NCI-H1694 treated with DMSO at 0.1 percent for 48 hours (cell line): Measurements from ENCODE around the gene KSR2.
A peak's percentile ranks its signal among the peaks of the same experiment; 100 is the strongest.

Experiments
- DNase-seq: peaks from one replicate; lab custom pipeline; 2025; lab: John Stamatoyannopoulos, UW

KSR2 gene

DNA sequence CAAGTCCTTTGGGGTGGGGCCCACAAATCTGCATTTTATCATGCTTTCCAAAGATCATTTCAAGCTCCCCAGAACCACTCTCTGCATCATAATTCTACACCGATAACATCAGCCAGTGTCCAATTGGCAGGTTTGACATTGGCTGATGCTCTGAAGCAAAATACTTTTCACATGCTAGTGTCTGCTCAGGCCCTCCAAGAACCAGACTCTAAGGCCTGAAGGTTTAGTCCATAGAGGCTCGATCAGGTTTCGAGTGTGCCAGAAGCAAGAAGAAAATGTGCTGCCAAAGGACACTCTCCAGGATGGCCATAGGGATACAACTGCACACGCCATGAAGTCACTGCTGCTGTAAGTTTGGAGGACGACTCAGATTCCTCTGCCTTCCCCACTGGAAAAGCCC is 280.3 kb downstream of the KSR2 start:
- DNase-seq: no peak

GRCh38 chr12:117686911-117687377 is 281.8 kb downstream of the KSR2 start:
- no peak for DNase-seq

GRCh38 chr12:117686210-117686609 is 282.6 kb downstream of the KSR2 start:
- DNase-seq: no peak

GRCh38 chr12:117685110-117685926 is 283.5 kb downstream of the KSR2 start:
- DNase-seq: no peak

GRCh38 chr12:117684471-117684870 is 284.3 kb downstream of the KSR2 start:
- no peak for DNase-seq

GRCh38 chr12:117680312-117680711 is 288.5 kb downstream of the KSR2 start:
- DNase-seq: no peak

DNA sequence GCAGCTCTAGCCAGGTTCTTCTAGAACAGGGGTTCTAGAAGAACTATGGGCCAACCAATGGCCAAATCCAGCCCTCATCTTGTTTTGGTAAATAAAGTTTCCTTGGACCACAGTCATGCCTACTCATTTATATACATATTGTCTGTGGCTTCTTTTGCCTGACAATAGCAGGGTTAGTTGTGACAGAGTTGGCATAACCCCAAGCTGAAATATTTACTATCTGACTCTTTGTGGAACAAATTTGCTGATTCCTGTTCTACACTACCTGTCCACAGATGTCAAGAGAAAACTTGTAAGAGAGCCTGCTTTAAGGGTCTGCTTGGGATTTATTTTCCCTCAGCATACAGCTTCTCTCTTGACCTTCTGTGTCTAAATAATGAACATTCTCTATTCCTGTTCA is 289.0 kb downstream of the KSR2 start:
- DNase-seq: no peak

- no peak for DNase-seq
Observed at GRCh38 chr12:117674763-117675162, 294.0 kb downstream of the KSR2 start.

GRCh38 chr12:117674313-117674712 is 294.5 kb downstream of the KSR2 start:
- no peak for DNase-seq

- DNase-seq: no peak
Observed at GRCh38 chr12:117671734-117672133, 297.1 kb downstream of the KSR2 start.

GRCh38 chr12:117664169-117664568 is 304.6 kb downstream of the KSR2 start:
- no peak for DNase-seq

DNA sequence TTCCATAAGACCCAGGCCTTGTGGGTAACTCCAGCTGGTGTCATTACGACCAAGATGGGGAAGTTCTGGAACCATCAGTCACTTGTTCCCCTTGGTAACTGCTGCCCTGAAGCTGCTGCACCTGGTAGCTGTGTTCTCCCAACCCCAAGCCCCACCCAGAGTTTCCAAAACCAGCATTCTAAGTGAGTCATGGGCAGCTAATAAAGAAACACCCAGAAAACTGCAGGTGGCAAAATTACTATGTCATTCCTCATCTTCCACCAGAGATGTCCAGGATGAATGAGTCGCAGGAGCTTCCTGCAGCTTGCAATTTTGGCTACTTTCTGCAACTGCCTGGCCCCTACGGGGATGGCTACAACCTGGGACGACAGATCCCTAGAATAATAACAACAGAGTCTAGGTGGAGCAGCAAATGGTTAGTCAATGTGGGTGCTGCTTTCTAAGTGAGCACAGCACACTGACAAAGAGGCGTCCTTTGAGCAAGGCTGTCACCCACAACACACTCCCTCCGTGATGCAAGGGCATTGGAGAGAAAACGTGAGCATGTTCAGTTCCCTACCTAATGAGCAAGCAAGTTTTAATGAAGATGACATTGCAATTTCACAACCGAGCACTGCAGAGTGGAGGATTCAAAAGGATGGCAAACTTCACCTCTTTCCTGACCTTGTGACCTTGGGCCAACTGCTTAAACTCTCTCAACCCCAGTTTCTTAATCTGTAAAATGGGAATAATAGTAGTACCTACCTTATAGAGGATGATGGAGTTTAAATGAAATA is 306.0 kb downstream of the KSR2 start:
- DNase-seq: no peak

GRCh38 chr12:117662220-117662619 is 306.6 kb downstream of the KSR2 start:
- DNase-seq: no peak

DNA sequence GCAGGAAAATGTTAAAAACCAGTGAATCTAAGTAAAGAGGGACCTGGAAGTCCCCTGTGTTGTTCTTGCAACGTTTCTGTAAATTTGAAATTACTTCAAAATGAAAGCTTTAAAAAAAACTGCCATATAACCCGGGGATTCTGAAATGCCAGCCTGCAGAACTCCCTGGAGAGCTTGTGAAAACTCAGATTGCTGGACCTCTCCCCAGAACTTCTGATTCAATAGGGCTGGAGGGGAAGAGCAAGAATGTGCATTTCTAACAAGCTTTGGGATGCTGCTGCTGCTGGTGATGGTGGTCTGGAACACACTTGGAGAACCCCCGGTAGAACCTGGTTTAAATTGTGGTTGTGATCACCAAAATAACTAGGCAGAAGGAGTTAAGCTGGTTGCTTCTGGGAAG is 307.3 kb downstream of the KSR2 start:
- no peak for DNase-seq

GRCh38 chr12:117660896-117661295 is 307.9 kb downstream of the KSR2 start:
- DNase-seq: no peak

DNA sequence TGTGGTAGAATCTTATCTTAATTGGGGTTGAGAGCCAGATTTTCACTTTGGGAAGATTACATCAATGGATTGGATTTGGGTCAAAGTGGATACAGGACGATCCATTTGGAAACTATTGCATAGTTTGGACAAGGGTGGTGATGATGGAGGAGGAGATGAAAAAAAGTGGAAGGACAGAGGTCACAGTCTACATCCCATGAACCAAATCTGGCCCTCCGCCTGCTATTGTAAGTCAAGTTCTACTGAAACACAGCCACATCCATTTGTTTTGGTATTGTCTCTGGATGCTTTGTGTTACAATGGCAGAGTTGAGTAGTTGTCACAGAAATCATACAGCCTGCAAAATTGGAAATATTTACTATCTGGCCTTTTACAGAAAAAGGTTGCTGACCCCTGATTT is 310.6 kb downstream of the KSR2 start:
- no peak for DNase-seq

DNA sequence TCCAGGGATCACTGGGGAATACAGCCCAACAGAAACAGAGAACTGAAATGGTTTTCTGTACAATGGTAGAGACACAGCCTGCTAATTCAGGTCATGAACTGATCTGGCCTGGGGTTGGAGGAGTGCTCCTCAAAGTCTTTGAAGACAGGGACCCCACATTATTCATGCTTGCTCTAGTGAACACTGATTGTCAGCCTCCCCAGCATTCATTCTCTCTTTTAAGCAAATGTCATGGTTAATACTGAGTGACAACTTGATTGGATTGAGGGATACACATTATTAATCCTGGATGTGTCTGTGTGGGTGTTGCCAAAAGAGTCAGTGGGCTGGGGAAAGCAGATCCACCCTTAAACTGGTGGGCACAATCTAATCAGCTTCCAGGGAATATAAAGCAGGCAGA is 319.0 kb downstream of the KSR2 start:
- DNase-seq: no peak

DNA sequence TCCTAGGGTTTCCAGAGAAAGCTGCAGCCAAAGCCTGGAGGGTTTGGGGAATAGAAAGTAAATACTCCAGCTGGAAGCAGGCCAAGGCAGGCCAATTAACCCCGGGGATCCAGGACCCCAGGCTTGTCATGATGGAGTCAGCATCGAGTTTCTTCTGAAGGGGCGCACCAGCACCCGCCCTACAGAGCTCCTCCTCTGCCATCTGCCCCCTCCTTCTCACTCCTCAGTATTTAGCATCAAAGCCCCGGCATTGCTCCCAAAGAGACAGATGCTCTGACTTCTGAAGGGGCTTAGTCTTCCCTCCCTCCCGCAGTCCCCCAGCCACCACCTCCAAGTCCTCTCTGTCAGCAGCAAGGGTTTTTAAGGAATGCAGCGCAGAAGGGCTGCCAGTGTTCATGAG is 322.3 kb downstream of the KSR2 start:
- DNase-seq: peak; percentile 52

DNA sequence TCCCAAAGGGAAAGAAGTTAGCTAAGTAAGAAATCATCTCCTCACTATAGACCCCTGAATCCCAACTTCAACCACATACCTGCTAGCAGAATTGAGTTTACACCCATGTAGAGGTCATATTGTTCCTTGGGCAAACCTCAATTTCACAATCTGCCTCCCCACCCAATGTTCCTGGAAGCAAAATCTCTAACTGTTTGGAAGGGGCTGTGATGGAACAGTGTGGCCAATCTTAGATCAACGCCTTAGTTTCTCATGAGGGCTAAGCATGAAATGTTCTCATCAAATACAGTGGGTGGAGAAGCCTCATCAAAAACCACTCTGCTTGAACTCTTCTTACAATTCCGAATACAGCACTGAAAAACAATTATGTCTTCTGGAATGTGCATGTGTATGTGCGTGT is 323.3 kb downstream of the KSR2 start:
- DNase-seq: no peak

DNA sequence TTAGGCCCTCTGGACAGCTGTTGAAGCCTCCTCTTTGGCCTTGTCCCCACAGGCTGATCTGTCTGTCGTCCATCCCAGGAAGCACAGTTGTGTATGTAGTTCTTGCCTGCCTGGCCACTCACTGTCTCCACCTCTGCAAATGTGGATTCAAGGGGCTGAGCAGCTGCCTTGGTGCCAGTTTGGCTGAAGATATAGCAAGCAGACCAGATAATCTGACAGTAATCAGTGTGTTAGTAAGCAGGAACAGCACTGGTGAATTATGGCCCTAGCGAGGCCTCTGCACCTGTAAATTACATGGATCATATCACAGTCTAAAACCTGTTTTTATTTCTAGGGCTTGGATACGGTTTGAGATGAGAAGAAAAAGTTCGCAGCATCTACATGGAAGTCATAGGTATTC is 324.8 kb downstream of the KSR2 start:
- DNase-seq: no peak

- DNase-seq: no peak
Observed at GRCh38 chr12:117641885-117642284, 326.9 kb downstream of the KSR2 start.

- DNase-seq: no peak
Observed at GRCh38 chr12:117640511-117640910, 328.3 kb downstream of the KSR2 start.

GRCh38 chr12:117629454-117629853 is 339.3 kb downstream of the KSR2 start:
- DNase-seq: no peak
